Muscle of back (tissue), 11 donors: ENCODE measurements around the gene EMX1. TPM values are rescaled to one million over a fixed set of nuclear protein-coding genes. Genes with fewer than 3 reads are reported as not detected.

Experiments
- DNase-seq, 3 donors: peaks; one replicate each; pipeline versions ENCODE4 v3.0.0 to v3.0.0-alpha.2; 2013
- polyA plus RNA-seq, 10 donors: library from polyadenylated mRNA; unstranded; fragments of 120-200 nt; gene quantifications; one replicate each; pipeline ENCODE4 v1.2.1, GENCODE V29; 2013; ENCODE audit not compliant: insufficient read length in 10 of 10

EMX1 gene
- polyA plus RNA-seq, 10 donors: 0.20 to 0.27 TPM; not detected in 8

GRCh38 chr2:72980535-72981217, 63.4 kb downstream of the EMX1 start:
- peak in 1 of 3 donors; percentile 41 for DNase-seq

- DNase-seq: no peak
Observed at GRCh38 chr2:72981536-72981935, 64.2 kb downstream of the EMX1 start.

- DNase-seq: no peak
Observed at GRCh38 chr2:72982219-72982618, 64.9 kb downstream of the EMX1 start.

- DNase-seq: no peak
Observed at GRCh38 chr2:72982781-72983499, 65.6 kb downstream of the EMX1 start.

- no peak for DNase-seq
Observed at GRCh38 chr2:72983500-72984161, 66.3 kb downstream of the EMX1 start.

GRCh38 chr2:72984172-72984671, 66.9 kb downstream of the EMX1 start:
- DNase-seq: peak in 2 of 3 donors; percentile 25 to 48

Other genes starting within 250 kb of the EMX1 start
- 10 to 100 TPM in 8 of 10 donors, 1 to 10 TPM in 2; 9.1 to 15.4 (median 12.0) TPM for gene EXOC6B, start 91.5 kb upstream of the EMX1 start, polyA plus RNA-seq
- 1 to 10 TPM; 2.7 to 4.8 (median 3.5) TPM for gene SPR, start 30.1 kb upstream of the EMX1 start, polyA plus RNA-seq
- gene SFXN5, start 154.2 kb downstream of the EMX1 start, polyA plus RNA-seq: 1 to 10 TPM; 4.8 to 7.8 (median 6.3) TPM
- 10 to 100 TPM; 12.3 to 17.8 (median 15.7) TPM for gene RAB11FIP5, start 195.4 kb downstream of the EMX1 start, polyA plus RNA-seq